Epidermal melanocyte (primary cell): ENCODE data around the gene MAP10.
A peak's percentile ranks its signal among the peaks of the same experiment; 100 is the strongest.
"Not testable (repeated sequence)": the region's sequence is repeated elsewhere in the genome, so short reads cannot be mapped to it uniquely, and the experiment has no call there.

Experiments used
- DNase-seq: peaks from one replicate; pipeline ENCODE4 v3.0.0; 2011; ENCODE audit warnings: low spot score; ENCODE audit not compliant: insufficient read length

The MAP10 gene

GRCh38 chr1:232805269-232806185 is at the start of gene MAP10:
Gene MAP10, plus strand, starts transcription at chr1:232805416. Its CDS starts 34 bp downstream, at chr1:232805450.
- DNase-seq = peak; percentile 43

- DNase-seq = no peak
Measured at GRCh38 chr1:232764458-232765251, 40.6 kb upstream of the MAP10 start.

- DNase-seq = no peak
Measured at GRCh38 chr1:232765542-232765941, 39.7 kb upstream of the MAP10 start.

- DNase-seq = no peak
Measured at GRCh38 chr1:232766241-232766890, 38.9 kb upstream of the MAP10 start.

GRCh38 chr1:232766904-232767303 is 38.3 kb upstream of the MAP10 start:
- DNase-seq = no peak

- DNase-seq = no peak
Measured at GRCh38 chr1:232767305-232768074, 37.7 kb upstream of the MAP10 start.

- DNase-seq = no peak
Measured at GRCh38 chr1:232768793-232769192, 36.4 kb upstream of the MAP10 start.

GRCh38 chr1:232769733-232770132 is 35.5 kb upstream of the MAP10 start:
- DNase-seq = no peak

GRCh38 chr1:232773752-232774151 is 31.5 kb upstream of the MAP10 start:
- no peak for DNase-seq

GRCh38 chr1:232776526-232777106 is 28.6 kb upstream of the MAP10 start:
- DNase-seq = no peak

GRCh38 chr1:232780354-232780753 is 24.9 kb upstream of the MAP10 start:
- no peak for DNase-seq

GRCh38 chr1:232784794-232785193 is 20.4 kb upstream of the MAP10 start:
- no peak for DNase-seq

- not testable (repeated sequence) for DNase-seq
Measured at GRCh38 chr1:232785630-232786029, 19.6 kb upstream of the MAP10 start.

- DNase-seq = no peak
Measured at GRCh38 chr1:232786845-232787455, 18.3 kb upstream of the MAP10 start.

GRCh38 chr1:232788235-232788872 is 16.9 kb upstream of the MAP10 start:
- no peak for DNase-seq

- DNase-seq = no peak
Measured at GRCh38 chr1:232789651-232790050, 15.6 kb upstream of the MAP10 start.

GRCh38 chr1:232792949-232793348 is 12.3 kb upstream of the MAP10 start:
- DNase-seq = no peak

GRCh38 chr1:232793944-232794343 is 11.3 kb upstream of the MAP10 start:
- DNase-seq = no peak

GRCh38 chr1:232795497-232796053 is 9.6 kb upstream of the MAP10 start:
- no peak for DNase-seq
